GM12878 (cell line): ENCODE measurements around the gene RERE. TPM values are rescaled to one million over a fixed set of nuclear protein-coding genes. Genes with fewer than 3 reads are reported as not detected.

ENCODE experiments used
- ATAC-seq: fragments of 200-7000 bp; cut with Tn5 transposase; 3 replicates; pipeline ENCODE4 v1.9.1; 2020; ENCODE audit warnings: mild to moderate bottlenecking, moderate library complexity
- BruUV-seq: library from RNA; stranded (reverse); fragments of 400-500 nt; replicated peaks from 2 replicates; lab custom pipeline; 2021; lab: Mats Ljungman, UMichigan
- CTCF ChIA-PET: fragments of 300-600 bp; sonication (Branson Sonifier 250); formaldehyde crosslinking; extraction: SDS; loops from one replicate; lab custom pipeline; 2021; ENCODE audit warnings: inconsistent platforms; lab: Yijun Ruan, JAX
- POLR2A ChIA-PET: fragments of 350-600 bp; formaldehyde crosslinking; extraction: SDS; loops from one replicate; lab custom pipeline; 2021; ENCODE audit warnings: inconsistent platforms; lab: Charles Lee
- RAD21 ChIA-PET: fragments of 300-600 bp; sonication (Branson Sonifier 250); formaldehyde crosslinking; loops from one replicate; lab custom pipeline; 2023; ENCODE audit warnings: antibody characterized with exemption; ENCODE audit not compliant: unreplicated experiment; lab: Charles Lee
- SMC1A ChIA-PET: fragments of 300-600 bp; sonication (Branson Sonifier 250); formaldehyde crosslinking; loops from one replicate; lab custom pipeline; 2023; ENCODE audit not compliant: unreplicated experiment, uncharacterized antibody; lab: Charles Lee
- DNase-seq: peaks from one replicate; pipeline ENCODE4 v3.0.0-alpha.2; 2011; ENCODE audit warnings: low read depth, low spot score
- FAIRE-seq: peaks from 3 replicates; lab custom pipeline; 2011; peaks lifted over from hg19 to GRCh38; lab: Jason Lieb, UNC
- H2AFZ ChIP-seq: 2 replicates; pipeline ENCODE4 v1.6.0; 2011; ENCODE audit warnings: low read depth, low read length, control low read depth; ENCODE audit not compliant: control insufficient read depth
- H3K27ac ChIP-seq: 2 replicates; pipeline ENCODE4 v1.5.1; 2011; ENCODE audit warnings: control low read depth; ENCODE audit not compliant: control insufficient read depth, insufficient read depth
- H3K27me3 ChIP-seq, 2 experiments: replicated peaks in 1 of 2; 2 replicates each; pipeline versions ENCODE4 v1.6.0 to v1.6.1; 2011; ENCODE audit warnings: low read length in 1 of 2; ENCODE audit not compliant: control insufficient read depth in 2 of 2, insufficient read depth in 2 of 2
- H3K36me3 ChIP-seq, 2 experiments: 2 replicates each; pipeline ENCODE4 v1.5.1; 2011; ENCODE audit warnings: low read length in 1 of 2; ENCODE audit not compliant: control insufficient read depth in 2 of 2, insufficient read depth in 2 of 2
- H3K4me1 ChIP-seq: 2 replicates; pipeline ENCODE4 v1.6.1; 2011; ENCODE audit warnings: mild to moderate bottlenecking, low read length, moderate library complexity, mixed read lengths; ENCODE audit not compliant: control insufficient read depth, insufficient read depth
- H3K4me2 ChIP-seq: 2 replicates; pipeline ENCODE4 v1.6.0; 2011; ENCODE audit warnings: control low read depth; ENCODE audit not compliant: control insufficient read depth, insufficient read depth
- H3K4me3 ChIP-seq: fragments of 200-600 bp; sonication (generic); 2 replicates; pipeline ENCODE4 v1.5.1; 2016
- H3K79me2 ChIP-seq: 2 replicates; pipeline ENCODE4 v1.6.0; 2011; ENCODE audit warnings: low read length; ENCODE audit not compliant: control insufficient read depth, insufficient read depth
- H3K9ac ChIP-seq: 2 replicates; pipeline ENCODE4 v1.8.0; 2011; ENCODE audit warnings: low read length, control low read depth, mixed read lengths; ENCODE audit not compliant: control insufficient read depth, insufficient read depth
- H3K9me3 ChIP-seq: replicated peaks from 3 replicates; pipeline ENCODE4 v1.5.1; 2011; ENCODE audit warnings: mild to moderate bottlenecking, low read length; ENCODE audit not compliant: control insufficient read depth, insufficient read depth
- H4K20me1 ChIP-seq: 2 replicates; pipeline ENCODE4 v1.6.0; 2011; ENCODE audit not compliant: control insufficient read depth, insufficient read depth
- BRCA1 ChIP-seq: IDR thresholded peaks from 2 replicates; pipeline ENCODE4 v1.6.1; 2011; ENCODE audit warnings: low read depth, low read length, improper control_type of control experiment
- CHD2 ChIP-seq: IDR thresholded peaks from 2 replicates; pipeline ENCODE4 v1.6.1; 2011; ENCODE audit warnings: low read depth, low read length, improper control_type of control experiment, borderline replicate concordance
- EP300 ChIP-seq, 2 experiments: fragments of 150-350 bp in 1 of 2; IDR thresholded peaks; 2 replicates each; pipeline ENCODE4 v1.6.1; 2011 to 2012; ENCODE audit warnings: low read depth in 2 of 2, low read length in 2 of 2, borderline replicate concordance in 1 of 2, improper control_type of control experiment in 1 of 2, inconsistent platforms in 1 of 2; ENCODE audit not compliant: control insufficient read depth in 1 of 2
- HCFC1 ChIP-seq: fragments of 150-350 bp; IDR thresholded peaks from 2 replicates; pipeline ENCODE4 v1.6.1; 2014; ENCODE audit warnings: low read length
- IKZF1 ChIP-seq: fragments of 450-650 bp; conservative IDR thresholded peaks from 2 replicates; pipeline ENCODE4 v1.6.1; 2017; ENCODE audit warnings: antibody characterized with exemption, mild to moderate bottlenecking
- MEF2B ChIP-seq: fragments of 450-650 bp; IDR thresholded peaks from 2 replicates; pipeline ENCODE4 v1.6.1; 2018; ENCODE audit warnings: mild to moderate bottlenecking, moderate library complexity; ENCODE audit not compliant: partially characterized antibody, poor library complexity, severe bottlenecking
- MYB ChIP-seq: fragments of 150-350 bp; IDR thresholded peaks from 2 replicates; pipeline ENCODE4 v1.6.1; 2014; ENCODE audit warnings: mild to moderate bottlenecking, low read depth, low read length, borderline replicate concordance
- MYC ChIP-seq: IDR thresholded peaks from 2 replicates; pipeline ENCODE4 v1.6.1; 2011; ENCODE audit warnings: mild to moderate bottlenecking, low read length, moderate library complexity, inconsistent platforms; ENCODE audit not compliant: insufficient read depth, insufficient replicate concordance, insufficient read length, severe bottlenecking
- NBN ChIP-seq: fragments of 450-650 bp; IDR thresholded peaks from 2 replicates; pipeline ENCODE4 v1.6.1; 2016
- NFXL1 ChIP-seq: fragments of 450-650 bp; IDR thresholded peaks from 2 replicates; pipeline ENCODE4 v1.6.1; 2017; ENCODE audit warnings: antibody characterized with exemption, mild to moderate bottlenecking, borderline replicate concordance
- SMAD1 ChIP-seq: fragments of 450-650 bp; IDR thresholded peaks from 2 replicates; pipeline ENCODE4 v1.6.1; 2018; ENCODE audit warnings: mild to moderate bottlenecking, low read depth; ENCODE audit not compliant: partially characterized antibody
- TCF12 ChIP-seq: IDR thresholded peaks from 2 replicates; pipeline ENCODE4 v1.6.1; 2011; ENCODE audit warnings: low read depth, mild to moderate bottlenecking, low read length
- ZNF217 ChIP-seq: fragments of 450-650 bp; IDR thresholded peaks from 2 replicates; pipeline ENCODE4 v1.6.1; 2017; ENCODE audit warnings: antibody characterized with exemption, mild to moderate bottlenecking
- WGBS: methylation state at CpG from one replicate; pipeline ENCODE4 v1.1.6; 2016; ENCODE audit warnings: low lambda C conversion rate; ENCODE audit not compliant: insufficient replicate concordance, insufficient coverage; ENCODE audit errors: missing lambda C conversion rate; 5-methylcytosine and 5-hydroxymethylcytosine counted together
- in situ Hi-C: fragments of 300-500 bp; cut with MboI; formaldehyde crosslinking; loops from 9 replicates; pipeline ENCODE4 v1.14.3; 2018; ENCODE audit warnings: mixed read lengths
- intact Hi-C: fragments of 100-400 bp; cut with micrococcal nuclease; formaldehyde crosslinking; loops from one replicate; pipeline ENCODE4 v1.14.2; 2022; ENCODE audit not compliant: unreplicated experiment
- polyA plus RNA-seq, 11 experiments: library from polyadenylated mRNA; depleted of rRNA in 4 of 11; unstranded in 6 of 11; stranded (reverse) in 5 of 11; fragments of >200 nt; fragmentation: Nextera tagmentation in 4 of 11; fragmentation: Illumina TruSeq in 1 of 11; extraction: Ambion mirVana in 4 of 11; extraction: Trizol in 1 of 11; gene quantifications; 1 replicate in 1 of 11; 2 replicates in 10 of 11; pipeline versions ENCODE4 v1.2.1 to v1.2.3, GENCODE V29; 2011 to 2016; ENCODE audit warnings: inconsistent platforms in 2 of 11, missing spikeins in 2 of 11, low read depth in 1 of 11
- total RNA-seq, 4 experiments: library from RNA; depleted of rRNA in 3 of 4; stranded (reverse); fragments of >200 nt in 3 of 4; fragmentation: Illumina TruSeq in 1 of 4; extraction: Trizol in 1 of 4; gene quantifications; 2 replicates each; pipeline versions ENCODE4 v1.2.1 to v1.2.3, GENCODE V29; 2013 to 2021
- TF ChIP-seq, protein P1 (sequence below): fragments of 450-650 bp; IDR thresholded peaks from 2 replicates; pipeline ENCODE4 v1.6.1; 2016; ENCODE audit warnings: mild to moderate bottlenecking
- TF ChIP-seq, protein P2 (sequence below): fragments of 450-650 bp; formaldehyde crosslinking; IDR thresholded peaks from 2 replicates; pipeline ENCODE4 v1.4.0; 2020; ENCODE audit warnings: mild to moderate bottlenecking, moderate library complexity
- TF ChIP-seq, protein P3 (sequence below): IDR thresholded peaks from 2 replicates; pipeline ENCODE4 v1.6.1; 2012; ENCODE audit warnings: low read depth, low read length, improper control_type of control experiment
- TF ChIP-seq, protein P4 (sequence below): IDR thresholded peaks from 2 replicates; pipeline ENCODE4 v1.6.1; 2011; ENCODE audit warnings: low read depth, low read length, improper control_type of control experiment, borderline replicate concordance

Gene RERE
- total and polyA plus RNA-seq, 10 of the 15 experiments (the other 5 are each of a cell fraction or from before 2014, with no cell fraction given), result 5.2 to 60.5 (median 20.2) TPM

DNA sequence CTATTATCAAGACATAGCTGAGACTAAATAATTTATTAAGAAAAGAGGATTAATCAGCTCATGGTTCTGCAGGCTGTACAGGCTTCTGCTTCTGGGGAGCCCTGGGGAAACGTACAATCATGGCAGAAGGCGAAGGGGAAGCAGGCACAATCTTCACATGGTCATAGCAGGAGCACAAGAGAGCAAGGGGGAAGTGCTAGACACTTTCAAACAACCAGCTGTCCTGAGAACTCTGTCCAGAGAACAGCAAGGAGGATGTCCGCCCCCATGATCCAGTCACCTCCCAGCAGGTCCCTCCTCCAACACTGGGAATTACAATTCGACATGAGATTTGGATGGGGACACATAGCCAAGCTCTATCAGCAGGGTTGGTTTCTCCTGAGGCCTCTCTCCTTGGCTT is 509.8 kb downstream of the RERE start (continued):
- TF ChIP-seq TCF12 (no peak), MEF2B (no peak), NBN (no peak)

DNA sequence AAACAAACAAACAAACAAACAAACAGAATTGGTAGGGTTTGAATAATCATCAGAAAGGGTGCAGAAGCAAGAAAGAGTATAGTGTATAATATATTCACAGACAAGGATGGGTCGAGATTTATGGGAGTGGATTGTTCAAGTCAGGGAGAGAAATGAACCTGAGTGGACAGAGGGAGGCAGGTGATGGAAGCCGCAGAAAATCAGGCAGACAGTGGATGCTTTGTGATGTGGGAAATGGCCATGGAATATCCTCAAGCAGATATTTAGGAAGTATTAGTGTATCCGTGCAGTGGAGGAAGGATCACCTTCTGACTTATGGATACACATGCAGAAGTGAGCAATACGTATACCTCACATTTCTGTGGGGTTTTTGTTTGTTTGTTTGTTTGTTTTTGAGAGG is 513.6 kb downstream of the RERE start:
- intact Hi-C loops, result no loop called here
- H3K4me2 ChIP-seq, result no peak overlapping the region
- H3K27ac ChIP-seq, result no peak overlapping the region
- ChIA-PET RAD21 (no interaction called here), SMC1A (no interaction called here), POLR2A (no interaction called here), CTCF (no interaction called here)
- no TSS peak for BruUV-seq
- H3K4me1 ChIP-seq, result no peaks in the 10 kb centered on the region
- FAIRE-seq, result no peak
- H3K9me3 ChIP-seq, result no peaks in the 10 kb centered on the region
- H2AFZ ChIP-seq, result no peak overlapping the region
- DNase-seq, result no peak
- no peaks in the 10 kb centered on the region for H3K79me2 ChIP-seq
- no peak overlapping the region for H3K4me3 ChIP-seq
- no peaks in the 10 kb centered on the region for H3K27me3 ChIP-seq
- H3K36me3 ChIP-seq, result no peaks in the 10 kb centered on the region
- in situ Hi-C loops, result no loop called here
- no peak for ATAC-seq
- no peak overlapping the region for H3K9ac ChIP-seq
- no peaks in the 10 kb centered on the region for H4K20me1 ChIP-seq
- WGBS, result 53% methylated on average over 4 of the region's 4 CpGs
- no peak for TF ChIP-seq SMAD1
- TF ChIP-seq, protein P1, sequence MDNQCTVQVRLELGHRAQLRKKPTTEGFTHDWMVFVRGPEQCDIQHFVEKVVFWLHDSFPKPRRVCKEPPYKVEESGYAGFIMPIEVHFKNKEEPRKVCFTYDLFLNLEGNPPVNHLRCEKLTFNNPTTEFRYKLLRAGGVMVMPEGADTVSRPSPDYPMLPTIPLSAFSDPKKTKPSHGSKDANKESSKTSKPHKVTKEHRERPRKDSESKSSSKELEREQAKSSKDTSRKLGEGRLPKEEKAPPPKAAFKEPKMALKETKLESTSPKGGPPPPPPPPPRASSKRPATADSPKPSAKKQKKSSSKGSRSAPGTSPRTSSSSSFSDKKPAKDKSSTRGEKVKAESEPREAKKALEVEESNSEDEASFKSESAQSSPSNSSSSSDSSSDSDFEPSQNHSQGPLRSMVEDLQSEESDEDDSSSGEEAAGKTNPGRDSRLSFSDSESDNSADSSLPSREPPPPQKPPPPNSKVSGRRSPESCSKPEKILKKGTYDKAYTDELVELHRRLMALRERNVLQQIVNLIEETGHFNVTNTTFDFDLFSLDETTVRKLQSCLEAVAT, result no peak
- TF ChIP-seq IKZF1, result no peak
- TF ChIP-seq EP300 (IDR thresholded peaks at IDR 0.05; ENCODE audit: borderline replicate concordance in 1 of 2, control insufficient read depth in 1 of 2, low read depth in 2 of 2, low read length in 2 of 2), result no peak
- no peak for TF ChIP-seq MYB
- TF ChIP-seq, protein P2, sequence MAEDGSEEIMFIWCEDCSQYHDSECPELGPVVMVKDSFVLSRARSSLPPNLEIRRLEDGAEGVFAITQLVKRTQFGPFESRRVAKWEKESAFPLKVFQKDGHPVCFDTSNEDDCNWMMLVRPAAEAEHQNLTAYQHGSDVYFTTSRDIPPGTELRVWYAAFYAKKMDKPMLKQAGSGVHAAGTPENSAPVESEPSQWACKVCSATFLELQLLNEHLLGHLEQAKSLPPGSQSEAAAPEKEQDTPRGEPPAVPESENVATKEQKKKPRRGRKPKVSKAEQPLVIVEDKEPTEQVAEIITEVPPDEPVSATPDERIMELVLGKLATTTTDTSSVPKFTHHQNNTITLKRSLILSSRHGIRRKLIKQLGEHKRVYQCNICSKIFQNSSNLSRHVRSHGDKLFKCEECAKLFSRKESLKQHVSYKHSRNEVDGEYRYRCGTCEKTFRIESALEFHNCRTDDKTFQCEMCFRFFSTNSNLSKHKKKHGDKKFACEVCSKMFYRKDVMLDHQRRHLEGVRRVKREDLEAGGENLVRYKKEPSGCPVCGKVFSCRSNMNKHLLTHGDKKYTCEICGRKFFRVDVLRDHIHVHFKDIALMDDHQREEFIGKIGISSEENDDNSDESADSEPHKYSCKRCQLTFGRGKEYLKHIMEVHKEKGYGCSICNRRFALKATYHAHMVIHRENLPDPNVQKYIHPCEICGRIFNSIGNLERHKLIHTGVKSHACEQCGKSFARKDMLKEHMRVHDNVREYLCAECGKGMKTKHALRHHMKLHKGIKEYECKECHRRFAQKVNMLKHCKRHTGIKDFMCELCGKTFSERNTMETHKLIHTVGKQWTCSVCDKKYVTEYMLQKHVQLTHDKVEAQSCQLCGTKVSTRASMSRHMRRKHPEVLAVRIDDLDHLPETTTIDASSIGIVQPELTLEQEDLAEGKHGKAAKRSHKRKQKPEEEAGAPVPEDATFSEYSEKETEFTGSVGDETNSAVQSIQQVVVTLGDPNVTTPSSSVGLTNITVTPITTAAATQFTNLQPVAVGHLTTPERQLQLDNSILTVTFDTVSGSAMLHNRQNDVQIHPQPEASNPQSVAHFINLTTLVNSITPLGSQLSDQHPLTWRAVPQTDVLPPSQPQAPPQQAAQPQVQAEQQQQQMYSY, result no peak
- no peak for TF ChIP-seq HCFC1
- TF ChIP-seq, protein P3, sequence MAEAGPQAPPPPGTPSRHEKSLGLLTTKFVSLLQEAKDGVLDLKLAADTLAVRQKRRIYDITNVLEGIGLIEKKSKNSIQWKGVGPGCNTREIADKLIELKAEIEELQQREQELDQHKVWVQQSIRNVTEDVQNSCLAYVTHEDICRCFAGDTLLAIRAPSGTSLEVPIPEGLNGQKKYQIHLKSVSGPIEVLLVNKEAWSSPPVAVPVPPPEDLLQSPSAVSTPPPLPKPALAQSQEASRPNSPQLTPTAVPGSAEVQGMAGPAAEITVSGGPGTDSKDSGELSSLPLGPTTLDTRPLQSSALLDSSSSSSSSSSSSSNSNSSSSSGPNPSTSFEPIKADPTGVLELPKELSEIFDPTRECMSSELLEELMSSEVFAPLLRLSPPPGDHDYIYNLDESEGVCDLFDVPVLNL, result no peak
- no peak for TF ChIP-seq NFXL1
- TF ChIP-seq, protein P4, sequence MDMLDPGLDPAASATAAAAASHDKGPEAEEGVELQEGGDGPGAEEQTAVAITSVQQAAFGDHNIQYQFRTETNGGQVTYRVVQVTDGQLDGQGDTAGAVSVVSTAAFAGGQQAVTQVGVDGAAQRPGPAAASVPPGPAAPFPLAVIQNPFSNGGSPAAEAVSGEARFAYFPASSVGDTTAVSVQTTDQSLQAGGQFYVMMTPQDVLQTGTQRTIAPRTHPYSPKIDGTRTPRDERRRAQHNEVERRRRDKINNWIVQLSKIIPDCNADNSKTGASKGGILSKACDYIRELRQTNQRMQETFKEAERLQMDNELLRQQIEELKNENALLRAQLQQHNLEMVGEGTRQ, result no peak
- no peak for TF ChIP-seq ZNF217
- no peak for TF ChIP-seq CHD2
- TF ChIP-seq BRCA1, result no peak
- TF ChIP-seq MYC, result no peak
